Amniotic epithelial cell (primary cell): Measurements from ENCODE around the gene SLC35F3.
A peak's percentile ranks its signal among the peaks of the same experiment; 100 is the strongest.

Source experiments
- DNase-seq: peaks from one replicate; pipeline ENCODE4 v3.0.0-alpha.2; 2010; ENCODE audit warnings: low read depth

SLC35F3 gene

GRCh38 chr1:234258071-234258470, 353.6 kb downstream of the SLC35F3 start:
- DNase-seq: no peak

GRCh38 chr1:234260578-234260977, 356.1 kb downstream of the SLC35F3 start:
- DNase-seq: no peak

GRCh38 chr1:234261545-234261944, 357.1 kb downstream of the SLC35F3 start:
- no peak for DNase-seq

GRCh38 chr1:234262007-234262753, 357.7 kb downstream of the SLC35F3 start:
- DNase-seq: peak; percentile 6

- peak; percentile 68 for DNase-seq
These were observed 358.3 kb downstream of the SLC35F3 start for GRCh38 chr1:234262754-234263105.

GRCh38 chr1:234264832-234265231, 360.4 kb downstream of the SLC35F3 start:
- DNase-seq: no peak

- no peak for DNase-seq
These were observed 360.8 kb downstream of the SLC35F3 start for GRCh38 chr1:234265321-234265720.

- no peak for DNase-seq
These were observed 361.4 kb downstream of the SLC35F3 start for GRCh38 chr1:234265861-234266260.

- no peak for DNase-seq
These were observed 365.6 kb downstream of the SLC35F3 start for GRCh38 chr1:234270093-234270492.

- DNase-seq: no peak
These were observed 366.2 kb downstream of the SLC35F3 start for GRCh38 chr1:234270581-234271242.

GRCh38 chr1:234271243-234271606, 366.7 kb downstream of the SLC35F3 start:
- no peak for DNase-seq

- no peak for DNase-seq
These were observed 368.3 kb downstream of the SLC35F3 start for GRCh38 chr1:234272656-234273312.

GRCh38 chr1:234273981-234274380, 369.5 kb downstream of the SLC35F3 start:
- DNase-seq: no peak

- DNase-seq: no peak
These were observed 371.8 kb downstream of the SLC35F3 start for GRCh38 chr1:234276151-234276788.

GRCh38 chr1:234277161-234277868, 372.8 kb downstream of the SLC35F3 start:
- no peak for DNase-seq

- DNase-seq: no peak
These were observed 374.5 kb downstream of the SLC35F3 start for GRCh38 chr1:234279021-234279420.

- DNase-seq: no peak
These were observed 376.0 kb downstream of the SLC35F3 start for GRCh38 chr1:234280500-234280899.

GRCh38 chr1:234281826-234282489, 377.5 kb downstream of the SLC35F3 start:
- DNase-seq: no peak

GRCh38 chr1:234286206-234286605, 381.7 kb downstream of the SLC35F3 start:
- no peak for DNase-seq

- DNase-seq: no peak
These were observed 384.5 kb downstream of the SLC35F3 start for GRCh38 chr1:234288946-234289345.

GRCh38 chr1:234289538-234290305, 385.2 kb downstream of the SLC35F3 start:
- no peak for DNase-seq
